HG03571 (cell line): ENCODE data around the gene CIART.

Experiments
- ATAC-seq: cut with Tn5 transposase; IDR thresholded peaks from one replicate; pipeline ENCODE4 v1.9.1; 2021; ENCODE audit not compliant: unreplicated experiment

CIART gene

GRCh38 chr1:150261367-150261766 lies 21.0 kb upstream of the CIART start:
- ATAC-seq = no peak

- no peak for ATAC-seq
These were observed 19.7 kb upstream of the CIART start for GRCh38 chr1:150262388-150263320.

GRCh38 chr1:150263549-150263948 lies 18.8 kb upstream of the CIART start:
- no peak for ATAC-seq

- ATAC-seq = no peak
These were observed 14.5 kb upstream of the CIART start for GRCh38 chr1:150267896-150268295.

- ATAC-seq = no peak
These were observed 14.0 kb upstream of the CIART start for GRCh38 chr1:150268340-150268704.

- ATAC-seq = peak; percentile 80
These were observed 13.5 kb upstream of the CIART start, which contains the start of gene APH1A for GRCh38 chr1:150268705-150269403. Gene APH1A (minus strand): TSS chr1:150269016. CDS start chr1:150268810, 206 bp downstream.

GRCh38 chr1:150269451-150269850 lies 12.9 kb upstream of the CIART start:
- ATAC-seq = no peak

- ATAC-seq = no peak
These were observed 10.9 kb upstream of the CIART start for GRCh38 chr1:150271291-150271959.

GRCh38 chr1:150273311-150273710 lies 9.0 kb upstream of the CIART start:
- ATAC-seq = no peak

GRCh38 chr1:150280138-150280707 lies 2.1 kb upstream of the CIART start:
- no peak for ATAC-seq

- no peak for ATAC-seq
These were observed 1.1 kb upstream of the CIART start for GRCh38 chr1:150281221-150281757.

GRCh38 chr1:150282558-150282958 lies 204 bp downstream of the CIART start:
- ATAC-seq = no peak

- no peak for ATAC-seq
These were observed 906 bp downstream of the CIART start for GRCh38 chr1:150283260-150283659.

- no peak for ATAC-seq
These were observed 6.0 kb downstream of the CIART start for GRCh38 chr1:150288382-150288781.

- ATAC-seq = no peak
These were observed 6.5 kb downstream of the CIART start for GRCh38 chr1:150288822-150289221.

- peak; percentile 94 for ATAC-seq
These were observed 11.3 kb downstream of the CIART start, which contains the start of gene MRPS21 for GRCh38 chr1:150293433-150294253. Gene MRPS21 (plus strand): TSS chr1:150293861. CDS start chr1:150294367, 506 bp downstream.

GRCh38 chr1:150295476-150295875 lies 13.1 kb downstream of the CIART start:
- ATAC-seq = no peak

- no peak for ATAC-seq
These were observed 17.4 kb downstream of the CIART start for GRCh38 chr1:150299716-150300115.

- ATAC-seq = no peak
These were observed 20.0 kb downstream of the CIART start for GRCh38 chr1:150302338-150302737.

GRCh38 chr1:150302902-150303301 lies 20.5 kb downstream of the CIART start:
- ATAC-seq = no peak
